T-helper 2 cell (primary cell): ENCODE data around the gene CAMK2B.

Source experiments
- DNase-seq, 5 experiments: peaks; one replicate each; pipeline versions ENCODE4 v3.0.0 to v3.0.0-alpha.2; 2012 to 2022

The CAMK2B gene

DNA sequence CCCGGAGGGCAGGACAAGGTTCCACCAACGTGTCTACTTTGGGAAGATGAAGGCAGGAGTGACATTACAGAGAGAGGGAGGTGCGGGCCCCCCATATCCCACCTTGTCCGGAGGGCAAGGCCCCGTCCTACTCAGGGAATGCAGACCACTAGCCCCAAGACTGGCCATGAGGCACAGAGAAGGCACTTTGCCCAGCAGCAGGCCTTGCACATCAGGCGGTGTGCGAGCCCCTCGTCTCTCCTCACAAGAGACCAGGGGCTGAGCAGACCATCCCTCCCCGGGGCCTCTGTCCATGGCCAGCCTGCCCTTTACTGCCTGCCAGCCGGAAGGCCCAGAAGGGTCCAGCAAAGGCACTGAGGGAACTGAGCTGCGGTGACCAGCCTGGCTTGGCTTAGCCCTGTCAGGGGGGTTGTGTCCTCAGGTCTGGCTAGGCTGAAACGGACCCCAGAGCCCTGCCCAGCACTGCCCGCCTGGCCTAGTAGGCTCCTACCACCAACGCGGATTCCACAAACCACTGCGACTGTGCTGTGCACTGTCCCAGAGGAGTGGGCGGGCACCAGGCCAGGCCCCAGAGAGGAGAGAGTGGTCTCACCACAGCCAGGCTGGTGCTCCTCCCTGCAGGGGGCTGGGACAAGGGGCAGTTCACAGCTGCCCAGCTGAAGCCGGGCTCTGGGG lies 16.7 kb downstream of the CAMK2B start:
- no peak for DNase-seq

DNA sequence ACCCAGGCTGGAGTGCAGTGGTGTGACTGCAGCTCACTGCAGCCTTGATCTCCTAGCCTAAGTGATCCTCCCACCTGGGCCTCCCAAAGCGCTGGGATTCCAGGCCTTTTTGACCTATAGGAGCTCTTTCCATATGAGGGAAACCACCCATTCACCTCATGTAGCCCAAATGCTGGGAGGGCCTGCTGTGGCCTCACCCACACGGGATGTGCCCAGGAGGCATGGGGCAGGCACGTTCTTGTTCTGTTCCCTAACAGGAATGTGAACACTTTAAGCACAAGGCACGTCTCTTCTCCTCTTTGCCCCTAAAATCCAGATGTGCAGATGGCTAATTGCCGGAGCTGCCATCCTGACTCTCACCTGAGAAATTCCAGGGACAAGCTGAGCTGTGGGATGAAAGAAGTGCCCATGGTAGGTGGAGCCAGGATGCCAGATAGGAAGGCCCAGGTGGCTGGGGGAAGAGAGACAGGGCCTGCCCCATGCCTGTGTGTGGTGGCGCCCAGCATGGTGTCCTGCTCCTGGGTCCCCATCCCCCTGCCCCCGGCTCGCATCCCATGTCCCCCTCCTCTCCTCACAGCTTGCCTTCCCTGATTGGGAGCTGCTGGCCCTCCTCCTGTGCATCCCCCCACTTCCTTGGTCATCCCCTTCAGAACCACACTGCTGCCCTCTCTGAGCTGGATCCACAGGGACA lies 17.3 kb downstream of the CAMK2B start:
- DNase-seq = no peak

DNA sequence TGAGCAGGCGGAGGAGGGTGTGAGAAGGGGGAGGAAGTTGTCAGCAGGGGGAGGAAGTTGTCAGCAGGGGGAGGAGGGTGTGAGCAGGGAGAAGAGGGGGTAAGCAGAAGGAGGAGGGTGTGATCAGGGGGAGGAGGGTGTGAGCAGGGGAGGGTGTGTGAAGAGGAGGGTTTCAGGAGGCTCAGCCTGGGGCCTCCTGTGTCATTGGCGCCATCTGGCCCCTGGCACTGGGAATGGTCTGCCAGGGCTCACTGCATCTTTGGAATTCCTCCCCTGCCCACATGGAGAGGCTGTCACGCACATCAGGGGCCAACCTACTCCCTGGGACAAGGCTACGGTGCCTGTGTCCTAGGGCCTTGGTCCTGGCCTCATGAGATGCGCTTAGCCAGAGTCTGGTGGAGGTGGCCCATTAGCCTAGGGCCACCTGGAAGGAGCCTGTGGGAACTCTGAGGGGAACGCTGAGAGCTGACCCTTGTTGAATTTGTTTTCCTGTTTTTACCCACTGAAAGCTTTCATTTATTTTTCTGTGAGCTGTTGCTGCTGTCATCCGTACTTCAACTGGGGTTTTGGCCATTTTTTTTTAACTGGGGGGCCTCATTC lies 18.0 kb downstream of the CAMK2B start:
- DNase-seq = peak in 1 of 5 experiments; percentile 39

GRCh38 chr7:44306606-44307005 lies 18.8 kb downstream of the CAMK2B start:
- DNase-seq = peak in 1 of 5 experiments; percentile 17

DNA sequence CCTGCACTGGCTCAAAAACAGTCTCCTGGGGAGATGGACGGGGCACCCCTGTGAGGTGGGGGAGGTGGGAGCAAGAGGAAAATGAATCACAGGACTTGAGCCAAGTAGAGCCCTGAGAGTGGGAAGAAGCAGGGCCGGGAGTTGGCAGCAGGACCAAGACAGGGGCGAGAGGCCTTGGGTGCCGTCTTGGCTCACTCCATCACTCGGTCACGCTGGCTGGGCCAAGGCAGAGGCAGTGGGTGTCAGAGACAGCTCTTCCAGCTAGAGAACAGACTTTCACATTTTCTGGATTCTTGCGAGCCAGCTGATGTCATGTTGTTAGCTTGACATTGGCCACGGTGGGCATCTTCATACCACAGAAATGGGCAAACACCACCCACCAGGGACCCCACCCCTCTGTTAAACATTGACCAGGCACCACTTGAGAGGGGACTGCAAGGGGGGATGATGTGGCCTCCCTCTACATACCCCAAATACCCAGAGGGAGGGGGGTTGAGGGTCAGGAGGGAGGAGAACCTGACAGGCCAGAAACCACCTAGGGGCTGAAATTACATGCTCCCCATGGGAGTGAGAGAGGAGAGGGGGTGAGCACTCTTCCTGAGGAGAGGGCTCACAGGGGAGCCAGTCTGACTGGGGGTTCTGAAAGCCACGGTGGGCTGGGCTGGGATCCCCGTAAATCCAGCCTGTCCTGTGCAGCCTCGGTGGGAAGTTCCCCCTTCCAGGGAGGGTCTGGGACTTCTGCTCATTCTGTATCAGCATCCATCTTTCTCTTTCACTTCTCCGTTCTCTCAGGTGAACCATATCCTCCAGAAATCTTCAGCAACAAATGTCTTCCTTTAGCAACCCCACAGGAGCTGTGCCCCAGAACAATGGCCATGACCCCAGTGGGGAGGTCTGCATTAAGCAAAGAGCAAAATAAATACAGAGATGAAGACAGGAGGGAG lies 19.6 kb downstream of the CAMK2B start:
- no peak for DNase-seq

DNA sequence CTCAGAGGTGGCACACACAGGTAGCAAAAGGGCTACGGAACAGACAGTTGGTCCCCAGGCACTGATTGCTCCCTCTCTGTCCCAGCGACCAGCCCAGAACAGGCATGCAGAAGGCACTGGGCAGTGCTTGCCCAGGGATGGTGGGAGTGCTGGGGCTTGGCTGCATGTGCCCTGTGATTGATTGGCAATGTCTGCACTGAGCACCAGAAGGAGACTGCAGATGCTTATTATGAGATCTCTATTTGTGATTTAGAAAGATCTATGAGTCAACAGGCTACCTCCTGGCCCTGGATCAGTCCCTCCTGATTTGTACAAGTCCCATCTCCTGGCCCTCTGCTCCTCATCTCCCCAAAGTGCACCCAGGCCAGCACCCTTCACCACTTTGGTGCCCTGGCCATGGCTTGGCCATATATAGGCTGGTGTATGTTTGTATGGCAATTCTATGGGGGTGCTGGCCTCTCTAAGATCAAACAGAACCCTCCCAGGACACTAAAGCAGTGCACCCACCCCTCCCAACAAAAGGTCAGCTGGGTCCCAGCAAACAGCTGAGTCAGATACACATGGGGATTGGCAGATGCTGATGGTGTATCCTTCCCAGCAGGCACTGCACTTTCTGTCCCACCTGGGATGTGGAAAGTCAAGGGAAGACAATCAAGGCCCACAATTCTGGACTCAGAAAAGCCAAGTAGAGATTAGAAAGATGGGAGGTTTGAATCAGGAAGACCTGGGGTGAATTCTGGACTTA lies 30.9 kb downstream of the CAMK2B start:
- no peak for DNase-seq

DNA sequence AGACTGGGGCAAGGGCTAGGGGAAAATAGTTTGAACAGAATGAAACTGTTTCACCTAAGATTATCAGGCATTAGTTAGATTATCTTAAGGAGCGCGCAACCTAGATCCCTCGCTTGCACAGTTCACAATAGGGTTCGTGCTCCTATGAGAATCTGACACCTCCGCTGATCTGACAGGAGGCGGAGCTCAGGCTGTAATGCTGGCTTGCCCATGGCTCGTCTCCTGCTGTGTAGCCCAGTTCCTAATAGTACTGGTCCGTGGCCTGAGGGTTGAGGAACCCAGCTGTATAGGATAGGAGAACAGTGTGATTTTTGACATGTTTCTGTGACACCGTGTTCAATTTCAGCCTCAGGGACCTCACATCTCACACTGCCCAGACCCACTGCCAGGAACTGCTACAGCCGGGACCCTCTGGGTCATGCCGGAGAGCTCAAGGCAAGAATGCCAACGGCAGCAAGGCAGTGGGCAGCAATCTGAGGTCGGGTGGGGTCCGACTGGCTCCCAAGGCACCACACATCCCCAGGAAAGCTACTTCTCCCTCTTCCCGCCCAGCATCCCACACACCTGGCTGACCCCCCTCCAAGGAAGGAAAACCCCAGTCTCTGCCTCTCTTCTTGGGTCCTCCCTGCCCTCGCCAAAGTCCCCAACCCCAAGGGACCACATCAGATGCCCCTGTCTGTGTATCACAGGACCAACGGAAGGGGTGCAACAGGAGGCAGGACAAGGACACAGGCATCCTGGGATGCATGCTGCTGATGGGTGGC lies 31.7 kb downstream of the CAMK2B start:
- DNase-seq = no peak

DNA sequence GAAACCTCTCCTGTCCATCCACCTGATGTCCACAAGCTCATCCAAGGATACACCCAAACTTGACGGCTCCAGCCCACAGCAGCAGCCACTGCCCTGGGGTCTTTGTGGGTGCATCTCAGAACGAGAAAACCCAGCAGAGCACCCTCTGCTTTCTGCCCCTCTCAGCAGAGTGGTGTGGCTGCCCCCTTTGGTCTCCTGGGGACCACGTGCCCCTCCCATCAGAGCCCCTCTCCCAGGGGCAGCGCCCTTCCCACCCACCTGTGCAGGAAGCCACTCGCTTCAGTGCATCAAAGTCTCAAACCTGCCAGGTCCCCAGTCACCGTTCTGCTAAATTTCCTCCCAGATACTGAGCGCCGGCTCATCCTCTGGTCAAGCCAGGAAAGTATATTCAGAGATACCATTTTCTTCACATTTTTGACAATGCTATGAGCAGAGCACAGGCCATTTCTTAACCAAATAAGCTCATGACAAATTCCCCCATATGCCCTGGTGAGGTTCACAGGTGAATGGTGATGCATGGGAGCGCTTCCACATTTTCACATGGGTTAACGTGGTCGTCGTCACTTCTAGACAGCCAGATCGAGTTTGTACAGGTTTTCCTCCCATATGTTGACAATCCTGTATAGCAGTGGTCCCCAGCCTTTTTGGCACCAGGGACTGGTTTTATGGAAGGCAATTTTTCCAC lies 32.4 kb downstream of the CAMK2B start:
- DNase-seq = no peak

GRCh38 chr7:44292420-44292817 lies 33.0 kb downstream of the CAMK2B start:
- no peak for DNase-seq

DNA sequence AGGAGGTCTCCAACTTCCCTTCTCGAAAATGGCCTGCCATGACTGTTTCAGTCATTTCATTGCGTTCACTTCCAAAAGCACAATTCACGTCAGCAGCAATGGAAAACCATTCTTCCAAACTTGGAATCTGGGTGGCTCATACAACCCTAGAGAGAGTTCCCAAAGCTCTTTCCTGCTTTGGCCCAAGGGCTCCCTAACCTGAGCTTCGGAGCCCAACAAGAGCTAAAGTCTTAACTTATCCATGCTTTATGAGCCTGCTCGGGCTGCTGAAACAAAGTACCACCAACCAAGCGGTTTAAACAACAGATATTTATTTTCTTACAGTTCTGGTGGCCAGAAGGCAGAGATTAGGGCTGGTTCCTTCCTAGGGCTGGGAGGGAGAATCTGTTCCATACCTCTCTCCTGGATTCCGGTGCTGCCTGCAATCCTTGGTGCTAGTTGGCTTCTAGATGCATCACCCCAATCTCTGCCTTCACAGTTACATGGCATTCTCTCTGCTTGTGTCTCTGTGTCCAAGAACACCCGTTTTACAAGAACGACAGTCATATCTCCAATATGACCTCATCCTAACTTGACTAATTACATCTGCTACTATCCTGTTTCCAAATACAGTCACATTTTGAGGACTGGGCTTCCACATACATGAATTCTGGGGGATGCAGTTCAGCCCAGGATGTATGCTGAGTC lies 33.5 kb downstream of the CAMK2B start:
- DNase-seq = no peak

DNA sequence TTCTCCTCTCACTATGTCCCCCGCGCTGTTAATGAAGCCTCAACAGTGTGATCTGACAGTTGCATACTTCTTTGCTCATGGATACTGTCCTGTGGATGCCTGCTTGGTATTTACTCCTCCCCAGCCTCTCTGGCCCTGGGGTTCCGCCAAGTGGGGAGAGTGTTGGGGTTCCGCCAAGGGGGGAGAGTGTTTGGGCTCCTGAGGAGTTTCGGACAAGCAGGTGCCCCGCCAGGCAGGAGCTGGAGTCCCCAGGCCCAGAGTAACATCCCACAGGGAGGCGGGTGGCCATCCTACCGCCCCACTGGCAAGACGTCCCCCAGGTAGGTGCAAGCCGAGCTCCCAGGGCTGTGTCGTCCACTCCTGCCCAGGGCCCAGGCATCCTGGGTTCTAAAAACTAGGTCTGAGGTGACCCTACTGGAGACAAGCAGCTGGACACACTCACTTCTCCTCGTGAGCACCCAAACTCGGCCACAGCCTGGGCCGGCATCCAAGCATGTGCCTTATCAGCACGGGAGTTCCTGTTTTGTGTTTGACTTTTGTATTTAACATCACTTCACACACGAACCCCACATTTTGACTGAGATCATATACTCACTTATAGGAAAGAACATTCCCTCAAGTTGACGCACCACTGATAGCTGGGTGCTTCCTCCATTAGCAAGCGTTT lies 34.2 kb downstream of the CAMK2B start:
- DNase-seq = no peak

DNA sequence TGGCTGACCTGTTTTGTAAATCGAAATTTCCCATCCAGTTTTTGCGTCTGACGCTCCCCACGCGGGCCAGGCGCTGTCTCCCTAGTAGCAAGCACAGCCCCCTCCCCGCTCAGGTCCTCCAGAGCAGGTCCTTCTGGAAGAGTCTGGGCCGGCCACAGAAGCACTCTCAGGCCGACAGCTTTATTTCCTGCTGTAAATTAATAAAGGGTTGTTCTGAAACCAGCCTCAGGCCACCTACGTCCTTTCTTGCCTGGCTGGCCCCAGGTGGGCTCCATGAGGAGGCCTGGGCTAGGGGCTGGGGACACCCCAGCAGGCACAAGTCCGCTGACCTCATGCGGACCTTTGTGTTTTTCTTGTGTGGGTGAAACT lies 35.2 kb downstream of the CAMK2B start:
- DNase-seq = no peak

- no peak for DNase-seq
Observed at GRCh38 chr7:44289341-44290251, 35.8 kb downstream of the CAMK2B start.

DNA sequence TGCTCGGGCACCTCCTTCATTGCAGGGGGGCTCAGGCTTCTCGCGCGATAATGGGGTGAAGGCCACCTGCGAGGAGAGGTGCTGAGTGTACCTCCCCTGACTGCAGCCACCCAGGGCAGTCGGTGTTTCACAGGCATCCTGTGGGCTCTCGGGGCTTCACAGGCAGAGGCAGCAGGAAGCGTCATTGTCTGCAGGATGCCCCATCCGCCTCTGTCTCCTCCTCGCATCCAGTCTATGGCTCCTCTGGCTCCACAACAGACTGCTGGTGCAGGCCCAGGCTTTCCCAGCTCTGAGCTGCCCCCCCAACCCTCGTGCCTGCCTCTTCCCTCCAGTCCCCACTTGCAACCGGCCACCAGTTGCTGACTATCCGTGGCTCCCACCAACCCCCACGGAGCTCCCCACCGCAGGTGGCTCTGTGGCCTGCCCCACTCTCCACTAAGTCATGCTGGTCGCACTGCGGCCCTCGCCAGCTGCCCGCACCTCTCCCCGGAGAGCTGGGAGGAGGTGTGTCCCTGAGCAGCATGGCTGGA lies 36.5 kb downstream of the CAMK2B start:
- DNase-seq = peak in 2 of 5 experiments; percentile 0

GRCh38 chr7:44288381-44288685 lies 37.1 kb downstream of the CAMK2B start:
- DNase-seq = peak in 1 of 5 experiments; percentile 1

GRCh38 chr7:44287488-44288380 lies 37.7 kb downstream of the CAMK2B start:
- peak in 3 of 5 experiments; percentile 0 to 2 (median 1) for DNase-seq
